Activated CD8-positive, alpha-beta memory T cell treated with anti-CD3 and anti-CD28 coated beads, Interleukin-2, amount 10 ng/mL, durations not matched to agents 7 days and 5 days (primary cell): ENCODE results near the gene EFL1. TPM values are rescaled to one million over a fixed set of nuclear protein-coding genes. Genes with fewer than 3 reads are reported as not detected.
"Not testable (repeated sequence)": the region's sequence is repeated elsewhere in the genome, so short reads cannot be mapped to it uniquely, and the experiment has no call there.

Source experiments
- ATAC-seq: fragments of 150-1000 bp; cut with Tn5 transposase; one replicate; pipeline ENCODE4 v1.10.0; 2021; ENCODE audit warnings: moderate library complexity
- CTCF ChIA-PET: fragments of 350-600 bp; sonication (Branson Sonifier 250); formaldehyde crosslinking; loops from one replicate; lab custom pipeline; 2021; ENCODE audit warnings: antibody characterized with exemption; lab: Charles Lee
- DNase-seq: peaks from one replicate; pipeline ENCODE4 v3.0.0-alpha.2; 2020
- H3K27ac Mint-ChIP-seq: one replicate; pipeline ENCODE4 v1.8.0; 2021; ENCODE audit warnings: mild to moderate bottlenecking, mixed read lengths
- H3K27me3 Mint-ChIP-seq: one replicate; pipeline ENCODE4 v1.8.0; 2021; ENCODE audit warnings: mixed read lengths
- H3K36me3 Mint-ChIP-seq: one replicate; pipeline ENCODE4 v1.8.0; 2021; ENCODE audit warnings: mild to moderate bottlenecking, mixed read lengths
- H3K4me1 Mint-ChIP-seq: one replicate; pipeline ENCODE4 v1.8.0; 2021; ENCODE audit warnings: mixed read lengths
- H3K4me3 Mint-ChIP-seq: one replicate; pipeline ENCODE4 v1.8.0; 2021; ENCODE audit warnings: mild to moderate bottlenecking, moderate library complexity, mixed read lengths
- H3K9me3 Mint-ChIP-seq: one replicate; pipeline ENCODE4 v1.8.0; 2022; ENCODE audit warnings: low read depth, mixed read lengths
- total RNA-seq, 2 experiments: library from RNA; stranded (reverse); gene quantifications; one replicate each; pipeline ENCODE4 v1.2.3, GENCODE V29; 2021

EFL1 gene
- total RNA-seq, result 10 to 100 TPM; 27.2 to 29.4 TPM

- Mint-ChIP-seq H3K9me3 (no peaks in the 10 kb centered on the region), H3K4me1 (peaks cover 29% of the 10 kb centered on the region), H3K4me3 (peak within 1 kb of the TSS; percentile 93), H3K27me3 (no peaks in the 10 kb centered on the region), H3K27ac (peak within 1 kb of the TSS; percentile 88), H3K36me3 (peaks cover 21% of the 10 kb centered on the region)
- CTCF ChIA-PET, result no interaction called here
- peak; percentile 96 for DNase-seq
- peak; percentile 94 for ATAC-seq
Measured at GRCh38 chr15:82262422-82263026, at the start of gene EFL1, which contains the start of gene SAXO2. Gene EFL1 (minus strand): TSS chr15:82262734. CDS start chr15:82261778, 956 bp downstream. Gene SAXO2 (plus strand): TSS chr15:82262818. CDS start chr15:82262880, 62 bp downstream.

GRCh38 chr15:82311321-82311720, 48.8 kb upstream of the EFL1 start:
- H3K27ac Mint-ChIP-seq, ATAC-seq, H3K27me3 Mint-ChIP-seq, H3K9me3 Mint-ChIP-seq, H3K4me3 Mint-ChIP-seq, H3K4me1 Mint-ChIP-seq, DNase-seq, CTCF ChIA-PET, H3K36me3 Mint-ChIP-seq: not testable (repeated sequence)

- Mint-ChIP-seq H3K27me3 (peaks cover 3% of the 10 kb centered on the region), H3K36me3 (no peaks in the 10 kb centered on the region), H3K4me3 (no peak overlapping the region), H3K4me1 (no peaks in the 10 kb centered on the region), H3K9me3 (peaks cover 3% of the 10 kb centered on the region), H3K27ac (no peak overlapping the region)
- CTCF ChIA-PET, result no interaction called here
- ATAC-seq (no peak), DNase-seq (no peak)
Measured at GRCh38 chr15:82309802-82310201, 47.3 kb upstream of the EFL1 start.

GRCh38 chr15:82307714-82308081, 45.2 kb upstream of the EFL1 start:
- peaks cover 3% of the 10 kb centered on the region for H3K9me3 Mint-ChIP-seq
- no peak for DNase-seq
- no peaks in the 10 kb centered on the region for H3K4me1 Mint-ChIP-seq
- H3K36me3 Mint-ChIP-seq, result no peaks in the 10 kb centered on the region
- CTCF ChIA-PET, result no interaction called here
- no peak overlapping the region for H3K27ac Mint-ChIP-seq
- no peak overlapping the region for H3K4me3 Mint-ChIP-seq
- ATAC-seq, result no peak
- H3K27me3 Mint-ChIP-seq, result peaks cover 3% of the 10 kb centered on the region

- no peak overlapping the region for H3K27ac Mint-ChIP-seq
- no peaks in the 10 kb centered on the region for H3K4me1 Mint-ChIP-seq
- ATAC-seq, result no peak
- no peak overlapping the region for H3K4me3 Mint-ChIP-seq
- DNase-seq, result no peak
- peaks cover 3% of the 10 kb centered on the region for H3K9me3 Mint-ChIP-seq
- no peaks in the 10 kb centered on the region for H3K36me3 Mint-ChIP-seq
- CTCF ChIA-PET, result no interaction called here
- H3K27me3 Mint-ChIP-seq, result peaks cover 3% of the 10 kb centered on the region
Measured at GRCh38 chr15:82306791-82307713, 44.5 kb upstream of the EFL1 start.

- no peak overlapping the region for H3K27ac Mint-ChIP-seq
- no peaks in the 10 kb centered on the region for H3K4me1 Mint-ChIP-seq
- peaks cover 3% of the 10 kb centered on the region for H3K27me3 Mint-ChIP-seq
- H3K36me3 Mint-ChIP-seq, result no peaks in the 10 kb centered on the region
- DNase-seq (no peak), ATAC-seq (no peak)
- H3K9me3 Mint-ChIP-seq, result peaks cover 3% of the 10 kb centered on the region
- CTCF ChIA-PET, result no interaction called here
- H3K4me3 Mint-ChIP-seq, result no peak overlapping the region
Measured at GRCh38 chr15:82305621-82306048, 43.1 kb upstream of the EFL1 start.

- CTCF ChIA-PET, result no interaction called here
- Mint-ChIP-seq H3K27ac (no peak overlapping the region), H3K9me3 (no peaks in the 10 kb centered on the region), H3K4me3 (no peak overlapping the region), H3K4me1 (no peaks in the 10 kb centered on the region), H3K27me3 (no peaks in the 10 kb centered on the region), H3K36me3 (no peaks in the 10 kb centered on the region)
- no peak for ATAC-seq
- no peak for DNase-seq
Measured at GRCh38 chr15:82304778-82305090, 42.2 kb upstream of the EFL1 start.

- ATAC-seq (no peak), DNase-seq (no peak)
- Mint-ChIP-seq H3K4me3 (no peak overlapping the region), H3K36me3 (no peaks in the 10 kb centered on the region), H3K4me1 (no peaks in the 10 kb centered on the region), H3K27me3 (no peaks in the 10 kb centered on the region), H3K27ac (no peak overlapping the region), H3K9me3 (no peaks in the 10 kb centered on the region)
- CTCF ChIA-PET, result interaction anchor here (0.5 kb wide), 1 partner anchor 68 kb away, joined by 3 read pairs; no protein-coding TSS in a partner anchor
Measured at GRCh38 chr15:82303956-82304777, 41.6 kb upstream of the EFL1 start.

- H3K27ac Mint-ChIP-seq, result no peak overlapping the region
- H3K9me3 Mint-ChIP-seq, result no peaks in the 10 kb centered on the region
- H3K27me3 Mint-ChIP-seq, result no peaks in the 10 kb centered on the region
- H3K4me1 Mint-ChIP-seq, result peaks cover 19% of the 10 kb centered on the region
- DNase-seq (no peak), ATAC-seq (no peak)
- no peaks in the 10 kb centered on the region for H3K36me3 Mint-ChIP-seq
- no peak overlapping the region for H3K4me3 Mint-ChIP-seq
- CTCF ChIA-PET, result no interaction called here
Measured at GRCh38 chr15:82301296-82302016, 38.9 kb upstream of the EFL1 start.

GRCh38 chr15:82300883-82301282, 38.3 kb upstream of the EFL1 start:
- Mint-ChIP-seq H3K4me3 (no peak overlapping the region), H3K4me1 (peaks cover 19% of the 10 kb centered on the region), H3K27ac (no peak overlapping the region)

GRCh38 chr15:82300326-82300725, 37.8 kb upstream of the EFL1 start:
- H3K4me1 Mint-ChIP-seq, result peaks cover 19% of the 10 kb centered on the region
- CTCF ChIA-PET, H3K4me3 Mint-ChIP-seq, ATAC-seq, H3K9me3 Mint-ChIP-seq, DNase-seq, H3K36me3 Mint-ChIP-seq, H3K27me3 Mint-ChIP-seq, H3K27ac Mint-ChIP-seq: not testable (repeated sequence)

More at GRCh38 chr15:82300883-82301282, 38.3 kb upstream of the EFL1 start:
- CTCF ChIA-PET, result no interaction called here
- ATAC-seq (no peak), DNase-seq (no peak)
- no peaks in the 10 kb centered on the region for H3K36me3 Mint-ChIP-seq
- no peaks in the 10 kb centered on the region for H3K9me3 Mint-ChIP-seq
- H3K27me3 Mint-ChIP-seq, result no peaks in the 10 kb centered on the region

GRCh38 chr15:82299511-82299914, 37.0 kb upstream of the EFL1 start:
- H3K4me3 Mint-ChIP-seq, DNase-seq, H3K9me3 Mint-ChIP-seq, CTCF ChIA-PET, H3K36me3 Mint-ChIP-seq, ATAC-seq, H3K27ac Mint-ChIP-seq, H3K27me3 Mint-ChIP-seq: not testable (repeated sequence)
- peaks cover 19% of the 10 kb centered on the region for H3K4me1 Mint-ChIP-seq

GRCh38 chr15:82298520-82298919, 36.0 kb upstream of the EFL1 start:
- ATAC-seq, result peak; percentile 84
- CTCF ChIA-PET, result no interaction called here

More at GRCh38 chr15:82298520-82298919, 36.0 kb upstream of the EFL1 start:
- Mint-ChIP-seq H3K9me3 (no peaks in the 10 kb centered on the region), H3K4me3 (no peak overlapping the region), H3K27me3 (no peaks in the 10 kb centered on the region), H3K27ac (no peak overlapping the region), H3K36me3 (no peaks in the 10 kb centered on the region), H3K4me1 (peaks cover 19% of the 10 kb centered on the region)
- DNase-seq, result peak; percentile 77
